Measurements from ENCODE around the gene ST7L. TPM values are rescaled to one million over a fixed set of nuclear protein-coding genes. Genes with fewer than 3 reads are reported as not detected.
A peak's percentile ranks its signal among the peaks of the same experiment; 100 is the strongest.

The ST7L gene
- total and polyA plus RNA-seq, 2 experiments from 2014 or later = 9.2 to 14.2 TPM

DNA sequence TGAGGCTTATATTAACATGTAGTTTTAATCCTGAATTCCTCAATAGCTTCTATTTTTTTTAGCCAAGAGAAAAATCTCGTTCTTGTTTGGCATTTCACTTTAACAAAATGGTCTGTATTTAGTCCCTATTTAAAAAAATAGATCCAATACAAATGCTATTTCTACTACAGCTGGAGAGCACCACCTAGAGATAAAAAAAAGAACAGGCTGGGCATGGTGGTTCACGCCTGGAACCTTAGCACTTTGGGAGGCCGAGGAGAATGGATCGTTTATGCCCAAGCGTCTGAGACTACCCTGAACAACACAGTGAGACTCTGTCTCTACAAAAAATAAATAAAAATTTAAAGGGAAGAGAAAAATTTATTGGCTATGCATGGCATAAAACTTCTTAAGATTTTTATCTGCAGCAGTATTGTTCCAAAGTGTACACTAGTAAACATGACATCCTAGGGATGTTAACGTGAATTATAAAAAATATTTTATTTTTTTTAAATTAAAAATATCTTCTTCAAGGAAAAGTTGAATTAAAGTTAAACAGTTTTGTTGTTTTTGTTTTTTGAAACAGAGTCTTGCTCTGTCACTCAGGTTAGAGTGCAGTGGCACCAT lies 4.4 kb downstream of the ST7L start:
- 79% methylated on average over 6 of the region's 6 CpGs for WGBS (ENCODE audit: low lambda C conversion rate, missing lambda C conversion rate)
- H3K27me3 ChIP-seq = no peaks in the 10 kb centered on the region
- H3K9me3 ChIP-seq (ENCODE audit: low read depth) = no peaks in the 10 kb centered on the region
- H3K79me2 ChIP-seq = peaks cover 54% of the 10 kb centered on the region
- H3K27ac ChIP-seq = no peak overlapping the region
- no peaks in the 10 kb centered on the region for H3K9me2 ChIP-seq (replicated peaks; ENCODE audit: insufficient read depth)
- no peak overlapping the region for H3K4me3 ChIP-seq
- no peaks in the 10 kb centered on the region for H4K20me1 ChIP-seq (ENCODE audit: insufficient read depth, poor library complexity, severe bottlenecking)
- no peak overlapping the region for H2AFZ ChIP-seq
- no peak overlapping the region for H3K4me2 ChIP-seq
- peaks cover 9% of the 10 kb centered on the region for H3K4me1 ChIP-seq (ENCODE audit: insufficient read depth)
- peak; percentile 38 for DNase-seq (ENCODE audit: low spot score)
- H3K36me3 ChIP-seq (replicated peaks; ENCODE audit: insufficient read depth, low read depth) = no peaks in the 10 kb centered on the region
- TF ChIP-seq EZH2 (IDR thresholded peaks at IDR 0.05; ENCODE audit: borderline replicate concordance) = no peak
- TF ChIP-seq, protein P1, sequence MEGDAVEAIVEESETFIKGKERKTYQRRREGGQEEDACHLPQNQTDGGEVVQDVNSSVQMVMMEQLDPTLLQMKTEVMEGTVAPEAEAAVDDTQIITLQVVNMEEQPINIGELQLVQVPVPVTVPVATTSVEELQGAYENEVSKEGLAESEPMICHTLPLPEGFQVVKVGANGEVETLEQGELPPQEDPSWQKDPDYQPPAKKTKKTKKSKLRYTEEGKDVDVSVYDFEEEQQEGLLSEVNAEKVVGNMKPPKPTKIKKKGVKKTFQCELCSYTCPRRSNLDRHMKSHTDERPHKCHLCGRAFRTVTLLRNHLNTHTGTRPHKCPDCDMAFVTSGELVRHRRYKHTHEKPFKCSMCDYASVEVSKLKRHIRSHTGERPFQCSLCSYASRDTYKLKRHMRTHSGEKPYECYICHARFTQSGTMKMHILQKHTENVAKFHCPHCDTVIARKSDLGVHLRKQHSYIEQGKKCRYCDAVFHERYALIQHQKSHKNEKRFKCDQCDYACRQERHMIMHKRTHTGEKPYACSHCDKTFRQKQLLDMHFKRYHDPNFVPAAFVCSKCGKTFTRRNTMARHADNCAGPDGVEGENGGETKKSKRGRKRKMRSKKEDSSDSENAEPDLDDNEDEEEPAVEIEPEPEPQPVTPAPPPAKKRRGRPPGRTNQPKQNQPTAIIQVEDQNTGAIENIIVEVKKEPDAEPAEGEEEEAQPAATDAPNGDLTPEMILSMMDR (IDR thresholded peaks at IDR 0.05; ENCODE audit: poor library complexity) = peak; percentile 56

DNA sequence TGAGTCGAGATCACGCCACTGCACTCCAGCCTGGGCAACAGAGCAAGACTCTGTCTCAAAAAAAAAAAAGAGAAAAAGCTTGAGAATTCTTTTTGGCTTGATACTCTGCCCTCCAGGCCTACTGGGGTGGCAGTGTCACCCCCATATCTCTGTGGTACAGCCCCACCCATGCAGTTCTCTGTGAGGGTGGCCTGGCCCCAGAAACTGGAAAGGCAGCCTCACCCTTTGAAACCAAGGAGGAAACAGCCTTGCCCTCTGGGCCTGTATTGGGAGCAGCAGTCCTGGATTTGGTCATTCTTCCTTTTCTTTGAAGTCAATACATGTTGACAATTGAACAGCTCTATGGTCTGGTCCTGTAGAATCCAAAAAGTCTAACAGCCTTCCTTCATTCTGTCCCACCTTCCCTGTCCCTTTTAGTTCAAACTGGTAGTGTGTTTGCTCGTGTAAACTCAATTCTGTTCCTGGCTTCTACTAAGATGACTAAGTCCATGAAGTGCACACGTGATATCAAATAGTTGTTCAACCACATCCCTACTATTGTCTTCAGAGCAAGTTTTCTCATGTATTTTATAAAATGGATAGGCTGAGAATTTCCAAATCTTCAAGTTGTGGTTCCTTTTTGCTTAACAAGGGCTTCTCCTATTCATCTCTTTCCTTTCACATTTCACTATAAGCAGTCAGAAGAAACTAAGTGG lies 13.2 kb downstream of the ST7L start:
- no peak for DNase-seq (ENCODE audit: low spot score)
- no peak overlapping the region for H3K27ac ChIP-seq
- no peaks in the 10 kb centered on the region for H3K9me3 ChIP-seq (ENCODE audit: low read depth)
- H3K4me3 ChIP-seq = no peak overlapping the region
- H2AFZ ChIP-seq = no peak overlapping the region
- H4K20me1 ChIP-seq (ENCODE audit: insufficient read depth, poor library complexity, severe bottlenecking) = no peaks in the 10 kb centered on the region
- no peaks in the 10 kb centered on the region for H3K9me2 ChIP-seq (replicated peaks; ENCODE audit: insufficient read depth)
- no peaks in the 10 kb centered on the region for H3K4me1 ChIP-seq (ENCODE audit: insufficient read depth)
- H3K4me2 ChIP-seq = no peak overlapping the region
- no peaks in the 10 kb centered on the region for H3K79me2 ChIP-seq
- peaks cover 4% of the 10 kb centered on the region for H3K36me3 ChIP-seq (replicated peaks; ENCODE audit: insufficient read depth, low read depth)
- H3K27me3 ChIP-seq = no peaks in the 10 kb centered on the region
- no peak for TF ChIP-seq EZH2 (IDR thresholded peaks at IDR 0.05; ENCODE audit: borderline replicate concordance)
- TF ChIP-seq EZH2phosphoT487 (IDR thresholded peaks at IDR 0.05; ENCODE audit: low read depth, severe bottlenecking, unreplicated experiment) = no peak
- TF ChIP-seq, protein P1 (IDR thresholded peaks at IDR 0.05; ENCODE audit: poor library complexity) = no peak
- WGBS (ENCODE audit: low lambda C conversion rate, missing lambda C conversion rate) = 94% methylated on average over 4 of the region's 4 CpGs

DNA sequence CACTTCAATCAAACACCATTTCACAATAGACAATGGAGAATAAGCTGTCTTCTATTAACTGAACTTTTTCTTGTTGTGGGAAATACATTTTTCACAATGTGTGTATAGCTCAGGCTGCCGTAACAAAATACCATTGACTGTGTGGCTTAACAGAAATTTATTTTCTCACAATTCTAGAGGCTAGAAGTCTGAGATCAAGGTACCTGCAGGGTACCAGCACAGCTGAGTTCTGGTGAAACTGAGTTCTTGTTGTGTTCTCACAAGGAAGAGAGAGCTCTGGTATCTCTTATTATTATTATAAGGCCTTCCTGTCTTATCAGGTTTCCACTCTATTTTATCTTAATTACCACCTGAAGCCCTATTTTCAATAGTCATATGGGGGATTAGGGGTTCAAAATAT lies 15.4 kb downstream of the ST7L start:
- Histone ChIP-seq H3K27ac (no peak overlapping the region), H3K9me2 (replicated peaks; ENCODE audit: insufficient read depth) (no peaks in the 10 kb centered on the region), H3K4me3 (no peak overlapping the region), H3K4me2 (no peak overlapping the region), H4K20me1 (ENCODE audit: insufficient read depth, poor library complexity, severe bottlenecking) (no peaks in the 10 kb centered on the region), H2AFZ (no peak overlapping the region), H3K9me3 (ENCODE audit: low read depth) (no peaks in the 10 kb centered on the region), H3K36me3 (replicated peaks; ENCODE audit: insufficient read depth, low read depth) (peaks cover 4% of the 10 kb centered on the region), H3K79me2 (no peaks in the 10 kb centered on the region), H3K4me1 (ENCODE audit: insufficient read depth) (no peaks in the 10 kb centered on the region), H3K27me3 (no peaks in the 10 kb centered on the region)
- no peak for TF ChIP-seq EZH2 (IDR thresholded peaks at IDR 0.05; ENCODE audit: borderline replicate concordance)
- WGBS (ENCODE audit: low lambda C conversion rate, missing lambda C conversion rate) = 100% methylated on average over 1 of the region's 1 CpG
- DNase-seq (ENCODE audit: low spot score) = no peak

DNA sequence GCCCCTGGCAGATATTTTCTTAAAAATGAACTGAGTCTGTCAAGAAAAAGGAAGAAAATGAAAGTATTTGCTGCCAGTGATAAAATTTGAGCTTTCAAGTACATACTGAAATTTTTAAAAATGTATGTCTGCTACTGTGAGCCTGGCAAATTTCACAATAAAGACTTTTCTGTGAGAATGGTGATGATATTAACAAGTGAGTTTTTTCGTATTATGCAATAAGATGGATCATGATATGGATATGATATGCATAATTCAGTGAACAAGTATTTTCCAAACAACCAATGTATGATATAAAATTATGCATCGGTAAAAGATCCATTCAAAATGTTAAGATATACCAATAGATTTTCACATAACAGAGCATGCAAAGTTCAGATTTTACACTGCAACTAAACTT lies 15.9 kb downstream of the ST7L start:
- Histone ChIP-seq H3K36me3 (replicated peaks; ENCODE audit: insufficient read depth, low read depth) (peaks cover 4% of the 10 kb centered on the region), H3K4me2 (no peak overlapping the region)

More for the DNA sequence above, 15.9 kb downstream of the ST7L start:
- no peaks in the 10 kb centered on the region for H3K4me1 ChIP-seq (ENCODE audit: insufficient read depth)
- H3K27me3 ChIP-seq = no peaks in the 10 kb centered on the region
- no peaks in the 10 kb centered on the region for H4K20me1 ChIP-seq (ENCODE audit: insufficient read depth, poor library complexity, severe bottlenecking)
- H3K79me2 ChIP-seq = no peaks in the 10 kb centered on the region
- 100% methylated on average over 2 of the region's 2 CpGs for WGBS (ENCODE audit: low lambda C conversion rate, missing lambda C conversion rate)
- no peak overlapping the region for H3K4me3 ChIP-seq
- H3K27ac ChIP-seq = no peak overlapping the region
- no peak overlapping the region for H2AFZ ChIP-seq
- DNase-seq (ENCODE audit: low spot score) = no peak
- H3K9me2 ChIP-seq (replicated peaks; ENCODE audit: insufficient read depth) = no peaks in the 10 kb centered on the region
- TF ChIP-seq EZH2phosphoT487 (IDR thresholded peaks at IDR 0.05; ENCODE audit: low read depth, severe bottlenecking, unreplicated experiment) (no peak), EZH2 (IDR thresholded peaks at IDR 0.05; ENCODE audit: borderline replicate concordance) (no peak)
- TF ChIP-seq, protein P1 (IDR thresholded peaks at IDR 0.05; ENCODE audit: poor library complexity) = no peak
- H3K9me3 ChIP-seq (ENCODE audit: low read depth) = no peaks in the 10 kb centered on the region
